HG03280 (cell line): ENCODE data around the gene SPEN.
A peak's percentile ranks its signal among the peaks of the same experiment; 100 is the strongest.

ENCODE experiments used
- ATAC-seq: cut with Tn5 transposase; IDR thresholded peaks from one replicate; pipeline ENCODE4 v1.9.1; 2021; ENCODE audit warnings: mild to moderate bottlenecking, moderate library complexity; ENCODE audit not compliant: unreplicated experiment

The SPEN gene

GRCh38 chr1:15957221-15958095 is 110.0 kb downstream of the SPEN start:
- ATAC-seq, result no peak

DNA sequence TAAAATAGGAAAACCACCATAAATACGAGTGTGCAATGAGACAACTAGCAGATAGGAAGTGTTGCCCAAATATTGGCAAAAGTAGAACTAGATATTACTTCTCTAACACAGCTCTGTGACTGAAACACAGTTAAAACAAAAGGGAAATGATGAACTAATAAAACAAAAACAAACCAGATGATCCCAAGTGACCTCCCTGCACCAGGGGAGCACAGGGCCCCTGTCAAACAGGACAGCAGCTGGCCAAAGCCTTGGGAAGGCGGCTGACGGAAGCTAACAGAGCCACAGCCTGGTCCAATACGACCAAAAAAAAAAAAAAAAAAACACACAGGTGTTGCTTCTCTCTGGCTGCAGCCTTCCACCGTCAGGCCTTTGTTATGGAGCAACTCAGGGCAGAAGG is 110.6 kb downstream of the SPEN start:
- ATAC-seq, result no peak

GRCh38 chr1:15958793-15959192 is 111.3 kb downstream of the SPEN start:
- ATAC-seq, result no peak

DNA sequence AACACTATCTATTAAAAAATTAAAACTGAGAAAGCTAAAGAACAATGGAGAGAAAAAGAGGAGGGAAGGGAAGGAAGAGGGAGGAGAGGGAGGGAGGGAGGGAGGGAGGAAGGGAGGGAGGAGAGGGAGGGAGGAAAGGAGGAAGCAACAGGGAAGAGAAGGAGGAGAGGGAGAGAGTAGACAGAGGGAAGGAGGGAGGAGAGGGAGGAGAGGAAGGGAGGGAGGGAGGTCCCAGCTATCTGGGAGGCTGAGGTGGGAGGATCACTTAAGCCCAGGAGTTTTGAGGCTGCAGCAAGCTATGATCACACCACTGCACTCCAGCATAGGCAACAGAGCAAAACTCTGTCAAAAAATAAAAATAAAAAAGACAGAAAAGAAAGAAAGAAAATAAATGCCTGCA is 111.9 kb downstream of the SPEN start:
- ATAC-seq, result no peak

- ATAC-seq, result no peak
Observed at GRCh38 chr1:15959827-15960446, 112.4 kb downstream of the SPEN start.

GRCh38 chr1:15960808-15961207 is 113.3 kb downstream of the SPEN start:
- no peak for ATAC-seq

GRCh38 chr1:15961492-15961891 is 114.0 kb downstream of the SPEN start:
- no peak for ATAC-seq

DNA sequence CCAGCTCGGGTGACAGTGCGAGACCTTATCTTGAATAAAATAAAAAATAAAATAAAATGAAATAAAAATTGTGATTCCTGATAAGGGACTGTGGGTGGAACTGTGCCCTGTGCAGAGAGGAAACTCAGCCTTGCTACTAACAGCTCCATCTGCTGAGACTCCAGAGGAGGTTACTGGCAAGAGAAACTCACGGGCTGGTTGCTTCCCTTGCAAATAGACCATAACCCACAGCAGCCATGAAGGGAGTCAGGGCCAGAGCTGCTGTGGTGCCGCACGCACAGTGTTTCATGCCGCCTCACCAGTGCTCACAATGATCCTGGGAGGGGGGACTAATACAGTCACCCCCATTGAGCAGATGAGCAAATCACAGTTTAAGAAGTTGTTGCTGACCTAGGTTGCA is 114.7 kb downstream of the SPEN start:
- no peak for ATAC-seq

DNA sequence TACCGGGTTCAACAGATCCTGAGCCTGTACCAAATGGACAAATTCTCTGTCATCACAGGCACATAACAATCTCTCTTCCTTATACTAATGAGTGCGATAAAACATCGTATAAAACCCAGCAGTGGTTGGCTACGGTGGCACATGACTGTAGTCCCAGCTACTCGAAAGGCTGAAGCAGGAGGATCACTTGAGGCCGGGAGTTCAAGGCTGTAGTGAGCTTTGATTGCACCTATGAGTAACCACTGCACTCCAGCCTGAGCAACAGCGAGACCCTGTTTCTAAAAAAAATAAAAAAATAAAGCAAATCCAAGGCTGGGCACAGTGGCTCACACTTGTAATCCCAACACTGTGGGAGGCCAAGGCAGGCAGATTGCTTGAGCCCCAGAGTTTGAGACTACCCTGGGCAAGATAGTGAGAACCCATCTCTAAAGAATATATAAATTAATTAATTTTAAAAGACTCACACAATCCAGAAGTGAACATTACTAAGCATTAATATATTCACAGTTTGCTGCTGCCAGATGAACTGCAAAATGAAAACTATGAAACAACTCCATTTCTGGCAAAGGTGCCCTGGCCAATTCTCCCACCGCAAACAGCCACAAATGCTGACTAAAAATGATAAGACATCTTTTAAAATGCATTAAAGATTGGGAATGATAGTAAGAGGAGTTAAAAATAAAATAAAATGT is 115.3 kb downstream of the SPEN start:
- ATAC-seq, result no peak

GRCh38 chr1:15963363-15963967 is 116.0 kb downstream of the SPEN start:
- no peak for ATAC-seq

DNA sequence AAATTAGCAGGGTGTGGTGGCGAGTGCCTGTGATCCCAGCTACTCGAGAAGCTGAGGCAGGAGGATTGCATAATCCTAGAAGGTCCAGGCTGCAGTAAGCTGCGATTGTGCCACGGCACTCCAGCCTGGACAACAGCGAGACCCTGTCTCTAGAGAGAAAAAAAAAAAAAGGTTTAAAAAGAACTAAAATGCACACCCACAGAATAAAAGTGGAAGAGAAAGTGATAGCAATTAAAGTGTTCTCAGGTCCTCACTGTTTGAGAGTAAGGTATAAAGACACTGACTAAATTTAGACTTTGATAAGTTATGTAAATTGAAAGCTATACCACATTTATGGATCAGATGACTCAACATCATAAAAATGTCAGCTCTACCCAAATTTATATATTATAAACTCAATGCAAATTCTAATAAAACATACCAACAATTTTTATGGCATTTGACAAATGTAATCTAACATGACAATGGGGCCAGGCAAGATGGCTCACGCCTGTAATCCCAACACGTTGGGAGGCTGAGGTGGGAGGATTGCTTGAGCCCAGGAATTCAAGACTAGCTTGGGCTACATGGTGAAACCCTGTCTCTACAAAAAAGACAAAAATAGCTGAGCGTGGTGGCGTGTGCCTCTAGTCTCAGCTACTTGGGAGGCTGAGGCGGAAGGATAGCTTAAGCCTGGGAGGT is 116.6 kb downstream of the SPEN start:
- ATAC-seq, result no peak

DNA sequence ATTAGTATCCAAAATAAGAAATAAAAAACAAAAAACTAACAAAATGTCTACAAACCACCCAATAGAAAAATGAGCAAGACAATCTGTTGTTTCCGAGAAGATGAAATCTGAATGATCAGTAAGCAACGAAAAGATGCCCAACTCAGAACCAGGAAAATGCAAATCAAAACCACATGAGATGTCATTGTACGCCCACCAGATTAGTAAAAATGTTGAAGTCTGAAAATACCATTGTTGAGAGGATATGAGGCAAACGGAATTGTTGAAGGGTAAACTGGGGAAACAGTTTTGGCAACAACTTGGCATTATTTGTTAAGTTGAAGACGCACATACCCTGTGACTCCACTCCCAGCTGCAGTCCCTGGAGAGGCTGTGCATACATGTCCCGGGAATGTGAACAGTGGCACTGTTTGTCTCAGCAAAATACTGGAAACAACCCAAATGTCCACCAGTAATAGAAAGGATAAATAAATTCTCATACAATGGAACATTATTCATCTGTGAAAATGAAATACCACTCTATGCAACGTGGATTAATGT is 117.8 kb downstream of the SPEN start:
- ATAC-seq, result no peak

GRCh38 chr1:15966081-15966955 is 118.8 kb downstream of the SPEN start:
- ATAC-seq, result peak; percentile 59

DNA sequence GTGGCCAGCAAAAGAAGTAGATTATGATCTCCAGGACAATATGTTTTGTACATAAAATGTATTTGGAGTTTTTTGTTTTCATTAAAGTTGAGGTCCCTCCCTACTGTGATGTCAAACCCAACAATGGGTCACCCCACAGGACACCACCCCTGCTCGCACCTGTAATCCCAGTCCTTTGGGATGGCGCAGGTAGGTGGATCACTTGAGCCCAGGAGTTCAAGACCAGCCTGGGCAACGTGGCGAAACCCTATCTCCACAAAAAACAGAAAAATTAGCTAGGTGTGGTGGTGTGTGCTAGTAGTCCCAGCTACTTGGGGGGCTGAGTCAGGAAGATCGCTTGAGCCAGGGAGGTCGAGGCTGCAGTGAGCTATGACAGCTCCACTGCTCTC is 119.4 kb downstream of the SPEN start:
- no peak for ATAC-seq

DNA sequence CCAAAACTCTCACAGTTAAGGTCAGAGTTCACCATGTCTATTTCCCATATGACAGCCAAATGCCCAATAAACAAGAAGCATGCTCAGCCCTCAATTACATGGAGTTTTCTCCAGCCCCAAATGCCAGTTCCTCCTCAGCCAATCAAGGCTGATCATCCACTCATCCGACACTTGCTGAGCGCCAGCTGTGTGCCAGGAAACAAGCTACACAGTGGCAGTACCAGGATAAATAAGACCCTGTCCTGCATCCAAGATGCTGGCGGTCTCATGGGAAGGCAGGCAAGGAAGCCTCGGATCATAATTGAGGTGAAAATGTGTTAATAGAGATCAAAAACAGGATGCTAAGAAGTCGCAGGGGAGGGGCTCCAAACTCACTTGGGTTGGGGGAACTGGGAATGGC is 120.7 kb downstream of the SPEN start:
- no peak for ATAC-seq

- no peak for ATAC-seq
Observed at GRCh38 chr1:15969321-15969880, 121.9 kb downstream of the SPEN start.

- ATAC-seq, result no peak
Observed at GRCh38 chr1:15970911-15971310, 123.4 kb downstream of the SPEN start.

DNA sequence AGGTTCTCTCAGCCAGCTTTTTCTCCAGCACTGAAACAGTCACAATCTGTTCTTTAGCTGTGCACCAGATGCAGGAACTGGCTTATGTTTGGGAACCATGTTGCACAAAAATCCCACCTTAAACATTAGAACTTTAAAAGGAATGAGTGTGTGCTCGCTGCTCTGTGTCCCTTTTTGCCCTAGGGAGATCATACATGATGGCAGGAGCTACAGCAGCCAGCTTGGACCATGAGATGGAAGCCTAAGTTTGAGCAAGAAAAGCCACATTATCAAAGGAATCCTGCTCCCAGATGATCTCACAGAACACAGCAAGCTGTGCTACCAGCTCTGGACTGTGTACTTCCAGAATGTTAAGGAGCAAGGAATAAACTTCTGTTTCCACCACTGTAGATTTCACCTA is 124.9 kb downstream of the SPEN start:
- ATAC-seq, result no peak

DNA sequence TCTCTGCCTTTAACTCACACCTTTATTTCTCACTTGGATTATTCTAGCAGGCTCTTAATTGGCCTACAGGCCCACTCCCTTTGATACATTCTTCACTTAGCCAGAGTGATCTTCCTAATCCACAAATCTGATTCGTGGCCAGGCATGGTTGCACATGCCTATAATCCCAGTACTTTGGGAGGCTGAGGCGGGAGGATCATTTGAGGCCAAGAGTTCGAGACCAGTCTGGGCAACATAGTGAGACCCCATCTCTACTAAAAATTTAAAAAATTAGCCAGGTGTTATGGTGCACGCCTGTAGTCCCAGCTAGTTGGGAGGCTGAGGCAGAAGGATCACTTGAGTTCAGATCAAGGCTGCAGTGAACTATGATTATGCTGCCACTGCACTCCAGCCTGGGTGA is 126.3 kb downstream of the SPEN start:
- ATAC-seq, result no peak
